ENCODE measurements around the gene PADI2.

The PADI2 gene

DNA sequence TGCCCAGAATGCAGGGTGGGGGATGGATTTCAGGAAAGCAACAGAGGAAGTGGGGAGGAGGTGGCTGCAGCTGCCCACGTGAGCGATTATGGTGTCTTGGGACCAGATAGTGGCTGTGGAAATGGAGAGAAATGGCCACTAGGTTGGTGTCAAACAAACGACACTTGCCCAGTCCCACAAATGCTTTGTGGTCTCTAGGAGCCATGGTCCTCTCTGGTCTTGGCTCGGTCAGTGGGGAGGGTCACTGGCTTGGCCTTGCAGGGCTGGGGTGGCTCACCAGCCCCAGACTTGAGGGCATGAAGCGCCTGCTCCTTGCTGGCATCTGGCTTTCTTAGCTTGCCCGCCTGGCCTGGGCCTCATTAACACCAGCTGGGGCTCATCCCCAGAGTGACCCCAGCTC lies 7.2 kb downstream of the PADI2 start:
- no peak for DNase-seq

DNA sequence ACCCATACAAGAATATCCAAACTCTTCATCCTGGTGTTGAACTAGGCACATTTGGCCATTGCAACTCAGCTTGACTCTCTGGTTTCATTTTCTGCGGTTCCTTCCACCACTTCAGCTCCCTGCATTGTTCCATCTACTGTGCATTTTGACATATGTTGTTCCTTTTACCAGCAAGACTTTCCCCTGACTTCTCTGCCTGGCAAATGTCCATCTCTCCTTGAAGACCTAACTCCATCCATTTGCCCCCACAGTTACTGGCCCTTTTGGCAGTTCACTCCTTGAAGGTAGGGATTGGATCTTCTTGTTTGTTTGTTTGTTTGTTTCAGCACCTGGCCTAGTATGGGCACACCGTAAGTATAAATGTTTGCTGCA lies 8.7 kb downstream of the PADI2 start:
- DNase-seq = no peak

DNA sequence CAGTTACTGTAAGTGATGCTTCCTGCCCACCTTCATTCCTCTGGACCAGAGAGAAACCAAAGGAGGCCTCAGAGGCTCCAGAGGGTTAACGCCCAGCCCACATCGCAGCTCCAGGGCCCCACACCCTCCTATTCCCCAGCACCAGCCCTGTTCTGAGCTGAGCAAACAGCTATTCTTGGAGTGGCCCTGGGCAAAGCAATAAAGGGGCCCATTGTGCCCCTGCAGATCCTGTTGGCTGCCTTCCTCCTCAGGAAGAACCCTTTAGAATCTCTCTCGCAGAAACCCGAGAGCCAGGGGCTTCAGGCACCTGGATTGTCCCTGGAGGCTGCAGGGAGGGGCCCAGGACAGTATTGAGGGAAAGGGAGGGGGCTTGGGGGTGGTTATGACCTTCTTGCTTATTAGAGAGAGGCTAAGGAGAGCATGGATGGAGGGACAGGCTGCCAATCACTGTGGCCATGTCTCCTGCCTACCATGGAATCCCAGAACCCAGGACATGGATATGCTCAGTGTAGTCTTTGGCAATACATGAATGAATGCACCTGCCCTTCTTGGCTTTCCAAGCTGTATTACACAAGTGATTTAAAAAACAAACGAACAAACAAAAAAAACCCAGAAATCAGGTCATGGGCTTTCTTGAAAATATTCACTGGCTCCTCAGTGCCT lies 9.2 kb downstream of the PADI2 start:
- DNase-seq = no peak

GRCh38 chr1:17108786-17109185 lies 10.5 kb downstream of the PADI2 start:
- no peak for DNase-seq

GRCh38 chr1:17108360-17108759 lies 10.9 kb downstream of the PADI2 start:
- no peak for DNase-seq

GRCh38 chr1:17104782-17105181 lies 14.5 kb downstream of the PADI2 start:
- no peak for DNase-seq

DNA sequence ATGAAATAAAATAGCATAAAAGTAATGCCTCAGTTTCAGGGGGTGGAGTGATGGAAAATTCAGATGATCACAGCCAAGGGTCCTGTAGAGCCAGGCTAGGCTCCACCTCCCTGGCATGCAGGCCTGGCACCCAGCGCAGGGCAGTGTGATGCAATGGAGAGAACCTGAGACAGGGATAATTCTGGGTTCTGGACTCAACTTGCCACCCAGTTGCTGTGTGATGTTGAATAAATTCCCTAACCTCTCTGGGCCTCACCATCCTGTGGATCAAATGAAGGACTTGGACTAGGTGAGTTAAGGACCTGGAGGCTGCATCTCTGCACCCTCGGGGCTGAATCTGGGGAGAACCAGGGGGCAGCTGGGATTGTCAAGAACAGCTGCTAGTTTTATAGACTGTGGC lies 17.0 kb downstream of the PADI2 start:
- DNase-seq = no peak

GRCh38 chr1:17101261-17101660 lies 18.0 kb downstream of the PADI2 start:
- no peak for DNase-seq

- DNase-seq = no peak
These were observed 19.5 kb downstream of the PADI2 start for GRCh38 chr1:17099616-17100340.

- no peak for DNase-seq
These were observed 20.6 kb downstream of the PADI2 start for GRCh38 chr1:17098446-17099317.

- no peak for DNase-seq
These were observed 21.5 kb downstream of the PADI2 start for GRCh38 chr1:17097787-17098186.

DNA sequence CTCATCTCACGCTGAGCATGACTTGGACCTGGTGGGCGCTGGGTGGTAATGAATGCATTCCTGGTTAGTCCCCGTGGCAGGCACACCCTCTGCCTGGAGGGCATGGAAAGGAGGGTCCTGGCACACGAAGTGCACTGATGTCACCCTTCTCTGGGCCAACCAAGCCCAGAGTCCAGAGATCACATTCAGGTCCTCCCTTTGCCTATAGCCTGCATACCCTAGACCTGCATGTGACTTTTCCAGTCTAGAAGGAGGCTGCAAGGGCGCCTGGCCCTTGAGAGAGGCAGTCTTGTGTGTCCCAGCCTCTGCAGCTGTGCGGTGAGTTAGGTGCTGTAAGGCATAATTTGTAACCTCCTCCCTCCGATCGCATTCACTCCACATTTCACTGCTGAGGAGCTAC lies 22.1 kb downstream of the PADI2 start:
- no peak for DNase-seq

GRCh38 chr1:17096584-17096983 lies 22.7 kb downstream of the PADI2 start:
- no peak for DNase-seq

- no peak for DNase-seq
These were observed 24.1 kb downstream of the PADI2 start for GRCh38 chr1:17095141-17095540.

DNA sequence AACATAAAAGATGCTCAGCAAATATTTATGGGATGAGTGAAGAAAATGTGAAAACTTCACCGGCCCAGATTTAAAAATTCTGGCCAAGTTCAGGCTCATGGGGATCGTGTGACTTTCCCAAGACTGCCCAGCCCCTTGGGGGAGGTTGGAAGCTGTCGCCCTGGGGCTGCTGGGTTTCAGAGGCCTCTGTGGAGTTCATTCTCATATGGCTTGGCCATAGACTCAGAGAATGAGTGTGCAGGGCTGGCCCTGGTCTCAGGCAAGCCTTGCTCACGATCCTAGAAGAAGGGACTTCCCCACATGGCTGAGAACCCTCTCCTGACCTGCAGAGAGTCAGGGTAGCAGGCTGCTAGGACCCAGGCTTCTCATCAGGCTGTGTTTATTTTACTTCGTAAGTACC lies 24.6 kb downstream of the PADI2 start:
- DNase-seq = no peak

DNA sequence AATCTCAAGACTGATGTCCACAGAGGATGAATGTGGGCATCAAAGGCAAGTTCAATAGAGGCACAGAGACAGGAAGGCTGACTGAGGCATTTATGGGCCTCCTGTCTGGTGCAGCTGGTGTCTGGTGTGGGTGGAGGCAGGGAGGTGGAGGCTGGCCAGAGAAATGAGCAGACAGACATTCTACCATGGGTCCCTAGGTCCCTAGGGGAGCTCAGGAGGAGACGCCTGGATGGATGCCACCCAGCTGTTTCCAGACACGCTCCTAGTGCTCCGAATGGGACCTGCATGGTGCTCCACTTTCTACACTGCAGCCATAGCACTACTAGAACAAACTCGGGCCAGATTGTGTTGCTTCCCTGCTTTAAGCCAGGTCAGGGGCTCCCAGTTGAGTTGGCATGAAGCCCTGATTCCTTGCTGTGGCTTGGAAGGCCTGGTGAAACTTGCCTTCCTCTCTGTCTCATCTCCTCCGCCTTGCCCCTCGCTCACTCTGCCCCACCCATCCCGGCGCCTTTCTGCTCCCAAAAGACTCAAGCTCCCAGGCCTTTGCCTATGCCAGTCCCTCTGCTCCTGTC lies 25.3 kb downstream of the PADI2 start:
- DNase-seq = no peak

GRCh38 chr1:17091252-17091651 lies 28.0 kb downstream of the PADI2 start:
- no peak for DNase-seq

DNA sequence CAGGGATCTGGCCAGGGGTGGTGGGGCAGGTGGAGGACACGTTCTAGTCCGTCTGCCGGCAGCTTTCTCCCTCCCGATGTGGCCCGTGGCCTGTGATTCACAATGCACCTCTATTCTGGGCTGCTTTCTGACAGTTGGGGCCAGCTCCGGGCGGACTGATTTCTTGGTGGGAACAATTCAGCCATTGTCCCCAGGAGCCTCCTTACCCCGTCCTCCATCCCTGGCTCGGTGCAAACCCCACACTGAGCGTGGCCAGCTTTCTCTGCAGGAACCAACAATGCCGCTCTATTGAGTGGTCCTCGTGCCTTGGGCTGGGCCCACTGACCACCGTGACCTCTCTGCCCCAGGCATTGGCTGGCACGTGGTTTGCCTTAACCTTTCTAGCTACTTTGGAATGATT lies 29.7 kb downstream of the PADI2 start:
- peak; percentile 71 for DNase-seq

DNA sequence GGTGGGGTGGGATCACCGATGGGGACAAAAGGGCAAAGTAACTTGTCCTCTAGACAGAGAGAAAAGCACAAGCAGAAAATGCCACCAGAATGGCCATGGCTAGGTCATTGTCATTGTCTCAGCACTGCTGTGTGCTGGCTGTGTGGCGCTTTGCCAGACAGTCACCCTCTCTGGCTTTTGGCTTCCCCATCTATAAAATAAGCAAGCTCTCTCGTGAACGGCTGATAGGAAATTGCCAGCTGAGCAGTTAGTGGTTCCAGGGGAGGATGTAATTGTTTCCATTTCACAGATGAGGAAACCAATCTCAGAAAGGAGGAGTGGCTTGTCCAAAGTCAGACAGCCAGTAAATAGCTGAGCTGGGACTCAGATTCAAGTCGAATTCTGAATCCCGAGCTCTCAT lies 32.5 kb downstream of the PADI2 start:
- DNase-seq = no peak

- DNase-seq = no peak
These were observed 34.5 kb downstream of the PADI2 start for GRCh38 chr1:17084787-17085186.

- DNase-seq = no peak
These were observed 36.5 kb downstream of the PADI2 start for GRCh38 chr1:17082761-17083160.

- DNase-seq = no peak
These were observed 37.8 kb downstream of the PADI2 start for GRCh38 chr1:17081439-17081838.

DNA sequence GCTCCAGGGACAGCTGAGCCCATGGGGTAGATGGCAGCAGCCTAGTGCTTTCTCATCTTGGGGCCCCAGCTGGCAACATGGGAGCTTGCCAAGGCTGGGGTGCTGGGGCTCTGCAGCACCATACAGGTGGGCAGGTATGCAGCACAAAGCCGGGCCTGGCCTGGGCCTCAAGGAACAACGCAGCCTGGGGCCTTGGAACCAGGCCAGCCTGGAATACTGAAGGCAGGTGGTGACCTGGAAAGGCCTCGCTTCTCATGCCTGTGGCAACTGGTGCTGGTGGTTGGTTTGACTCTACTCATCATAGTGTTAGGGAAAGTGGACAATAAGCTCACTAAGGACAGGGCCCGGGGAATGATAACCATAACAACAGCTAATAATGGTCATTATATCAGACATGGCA lies 38.4 kb downstream of the PADI2 start:
- DNase-seq = no peak
